Measurements from ENCODE around the gene KRTAP20-1.

The KRTAP20-1 gene

DNA sequence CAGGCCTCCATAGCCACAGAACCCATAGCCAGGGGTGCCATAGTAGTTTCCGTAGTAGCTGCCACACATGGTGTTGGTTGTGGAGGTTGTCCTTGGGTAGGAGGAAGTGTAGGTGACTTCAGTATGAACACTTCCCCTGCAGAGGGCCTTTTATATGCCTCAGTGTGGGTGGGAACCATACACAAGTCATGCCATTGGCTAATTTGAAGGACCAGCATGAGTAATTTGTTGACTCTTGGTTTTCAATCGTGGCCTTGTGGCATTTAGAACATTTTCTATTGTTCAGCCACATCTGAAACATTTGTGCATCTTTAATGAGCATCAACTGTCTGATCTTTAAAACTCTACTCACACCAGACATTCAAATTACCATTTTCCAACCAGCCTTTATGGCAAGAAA lies 2.4 kb upstream of the KRTAP20-1 start, which contains the start of gene KRTAP6-1:
KRTAP6-1 (minus strand) TSS at position 95 of the 400 bp plus-strand sequence; CDS start at position 69, 26 bp downstream.
- no peak within 1 kb of the TSS for H3K4me3 Mint-ChIP-seq
- H3K27ac Mint-ChIP-seq, result no peak within 1 kb of the TSS
- H3K9me3 Mint-ChIP-seq, result peaks cover 17% of the 10 kb centered on the region
- no peaks in the 10 kb centered on the region for H3K4me1 Mint-ChIP-seq
- H3K36me3 Mint-ChIP-seq (ENCODE audit: low read depth), result no peaks in the 10 kb centered on the region
- peaks cover 4% of the 10 kb centered on the region for H3K27me3 Mint-ChIP-seq (ENCODE audit: low read depth, poor library complexity)
- DNase-seq, result no peak
- TF ChIP-seq, protein P1, sequence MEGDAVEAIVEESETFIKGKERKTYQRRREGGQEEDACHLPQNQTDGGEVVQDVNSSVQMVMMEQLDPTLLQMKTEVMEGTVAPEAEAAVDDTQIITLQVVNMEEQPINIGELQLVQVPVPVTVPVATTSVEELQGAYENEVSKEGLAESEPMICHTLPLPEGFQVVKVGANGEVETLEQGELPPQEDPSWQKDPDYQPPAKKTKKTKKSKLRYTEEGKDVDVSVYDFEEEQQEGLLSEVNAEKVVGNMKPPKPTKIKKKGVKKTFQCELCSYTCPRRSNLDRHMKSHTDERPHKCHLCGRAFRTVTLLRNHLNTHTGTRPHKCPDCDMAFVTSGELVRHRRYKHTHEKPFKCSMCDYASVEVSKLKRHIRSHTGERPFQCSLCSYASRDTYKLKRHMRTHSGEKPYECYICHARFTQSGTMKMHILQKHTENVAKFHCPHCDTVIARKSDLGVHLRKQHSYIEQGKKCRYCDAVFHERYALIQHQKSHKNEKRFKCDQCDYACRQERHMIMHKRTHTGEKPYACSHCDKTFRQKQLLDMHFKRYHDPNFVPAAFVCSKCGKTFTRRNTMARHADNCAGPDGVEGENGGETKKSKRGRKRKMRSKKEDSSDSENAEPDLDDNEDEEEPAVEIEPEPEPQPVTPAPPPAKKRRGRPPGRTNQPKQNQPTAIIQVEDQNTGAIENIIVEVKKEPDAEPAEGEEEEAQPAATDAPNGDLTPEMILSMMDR (IDR thresholded peaks at IDR 0.05), result no peak

DNA sequence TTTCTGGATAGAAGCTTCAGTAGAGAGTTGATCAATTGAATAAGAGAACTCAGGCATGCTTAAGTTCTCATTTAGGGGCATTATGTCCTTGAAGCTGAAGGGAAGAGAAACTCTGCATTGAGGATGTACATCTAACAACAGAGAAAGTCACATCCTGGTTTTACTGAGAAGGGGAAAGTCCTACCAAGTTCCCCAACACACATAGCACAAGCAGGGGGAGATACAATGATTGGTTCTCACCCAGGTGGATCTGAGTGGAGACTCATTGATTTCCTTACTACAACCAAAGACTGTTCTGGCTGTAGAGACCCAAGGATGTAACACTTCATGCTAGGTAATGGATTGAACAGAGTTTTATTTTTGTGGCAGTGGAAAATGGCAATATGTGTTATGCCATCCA lies 1.0 kb upstream of the KRTAP20-1 start:
- H3K4me1 Mint-ChIP-seq, result no peaks in the 10 kb centered on the region
- H3K9me3 Mint-ChIP-seq, result peaks cover 17% of the 10 kb centered on the region
- H3K27me3 Mint-ChIP-seq (ENCODE audit: low read depth, poor library complexity), result peaks cover 2% of the 10 kb centered on the region

DNA sequence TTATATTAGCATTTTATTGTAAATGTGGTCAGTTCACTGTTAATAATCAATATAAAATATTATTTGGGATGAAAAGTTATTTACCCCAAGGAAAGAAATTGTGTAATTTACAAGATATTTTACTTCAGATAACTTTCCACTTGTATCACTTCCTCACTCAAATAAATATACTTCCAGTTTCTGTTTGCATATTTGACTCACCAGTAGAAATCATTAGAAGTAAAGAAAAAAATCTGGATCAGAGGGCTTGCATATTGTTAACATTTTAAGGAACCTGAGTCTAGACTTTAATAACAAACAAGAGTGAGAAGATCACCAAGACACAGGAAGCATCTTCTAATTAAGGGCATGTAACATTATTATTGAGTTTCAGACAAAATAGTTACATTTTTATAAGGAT lies 3.9 kb downstream of the KRTAP20-1 start:
- no peaks in the 10 kb centered on the region for H3K4me1 Mint-ChIP-seq
- no peak overlapping the region for H3K4me3 Mint-ChIP-seq
- no peak overlapping the region for H3K27ac Mint-ChIP-seq
- no peak for DNase-seq
- H3K9me3 Mint-ChIP-seq, result peaks cover 17% of the 10 kb centered on the region
- H3K36me3 Mint-ChIP-seq (ENCODE audit: low read depth), result no peaks in the 10 kb centered on the region
- TF ChIP-seq, protein P1 (IDR thresholded peaks at IDR 0.05), result no peak
- no peaks in the 10 kb centered on the region for H3K27me3 Mint-ChIP-seq (ENCODE audit: low read depth, poor library complexity)

More for the DNA sequence above, 1.0 kb upstream of the KRTAP20-1 start:
- H3K4me3 Mint-ChIP-seq, result no peak overlapping the region
- no peak overlapping the region for H3K27ac Mint-ChIP-seq
- TF ChIP-seq, protein P1 (IDR thresholded peaks at IDR 0.05), result no peak
- DNase-seq, result no peak
- H3K36me3 Mint-ChIP-seq (ENCODE audit: low read depth), result no peaks in the 10 kb centered on the region

DNA sequence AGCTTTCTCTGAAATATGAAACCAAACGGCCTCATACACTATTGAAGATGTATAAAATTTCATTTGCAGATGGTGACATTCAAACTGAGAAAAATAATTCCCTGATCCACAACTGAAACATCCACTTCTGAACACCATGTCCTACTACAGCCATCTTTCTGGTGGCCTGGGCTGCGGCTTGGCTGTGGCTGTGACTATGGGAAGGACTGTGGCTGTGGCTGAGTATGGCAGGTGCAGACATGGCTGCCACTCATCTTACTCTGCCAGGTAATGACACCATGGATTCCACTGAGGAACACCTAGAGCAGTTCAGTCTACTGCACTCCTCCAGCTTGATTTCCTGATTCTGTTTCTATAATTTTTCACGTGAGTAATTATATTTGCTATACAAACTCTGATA lies 4.3 kb downstream of the KRTAP20-1 start, which contains the start of gene KRTAP20-4:
KRTAP20-4 (plus strand) TSS at position 106 of the 400 bp plus-strand sequence.
- TF ChIP-seq, protein P1 (IDR thresholded peaks at IDR 0.05), result no peak
- no peaks in the 10 kb centered on the region for H3K36me3 Mint-ChIP-seq (ENCODE audit: low read depth)
- no peak for DNase-seq
- no peaks in the 10 kb centered on the region for H3K27me3 Mint-ChIP-seq (ENCODE audit: low read depth, poor library complexity)
- H3K27ac Mint-ChIP-seq, result no peak within 1 kb of the TSS
- H3K4me1 Mint-ChIP-seq, result no peaks in the 10 kb centered on the region
- H3K9me3 Mint-ChIP-seq, result peaks cover 22% of the 10 kb centered on the region
- no peak within 1 kb of the TSS for H3K4me3 Mint-ChIP-seq

DNA sequence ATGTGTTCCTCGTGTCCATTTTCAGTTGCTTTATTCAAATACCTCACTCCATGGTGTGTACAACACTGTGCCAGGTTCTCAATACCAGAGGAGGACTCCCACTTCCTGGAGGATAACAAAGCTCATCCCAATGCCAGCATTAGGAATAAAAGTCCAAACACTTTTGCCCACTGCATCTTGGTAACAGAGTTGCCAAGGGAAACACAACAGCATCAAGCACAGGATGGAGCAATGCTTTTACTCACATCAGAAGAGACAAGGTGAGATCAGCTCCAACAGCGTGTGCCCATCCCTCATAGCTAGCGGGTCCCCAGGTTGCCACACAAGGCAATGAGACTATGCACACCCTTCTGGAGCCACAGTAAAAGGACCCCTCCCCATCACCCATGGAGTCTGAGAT lies 7.1 kb downstream of the KRTAP20-1 start:
- Mint-ChIP-seq H3K4me1 (no peaks in the 10 kb centered on the region), H3K27me3 (ENCODE audit: low read depth, poor library complexity) (no peaks in the 10 kb centered on the region), H3K4me3 (no peak overlapping the region), H3K9me3 (peaks cover 34% of the 10 kb centered on the region), H3K36me3 (ENCODE audit: low read depth) (no peaks in the 10 kb centered on the region), H3K27ac (no peak overlapping the region)
- TF ChIP-seq, protein P1 (IDR thresholded peaks at IDR 0.05), result no peak
- DNase-seq, result no peak

DNA sequence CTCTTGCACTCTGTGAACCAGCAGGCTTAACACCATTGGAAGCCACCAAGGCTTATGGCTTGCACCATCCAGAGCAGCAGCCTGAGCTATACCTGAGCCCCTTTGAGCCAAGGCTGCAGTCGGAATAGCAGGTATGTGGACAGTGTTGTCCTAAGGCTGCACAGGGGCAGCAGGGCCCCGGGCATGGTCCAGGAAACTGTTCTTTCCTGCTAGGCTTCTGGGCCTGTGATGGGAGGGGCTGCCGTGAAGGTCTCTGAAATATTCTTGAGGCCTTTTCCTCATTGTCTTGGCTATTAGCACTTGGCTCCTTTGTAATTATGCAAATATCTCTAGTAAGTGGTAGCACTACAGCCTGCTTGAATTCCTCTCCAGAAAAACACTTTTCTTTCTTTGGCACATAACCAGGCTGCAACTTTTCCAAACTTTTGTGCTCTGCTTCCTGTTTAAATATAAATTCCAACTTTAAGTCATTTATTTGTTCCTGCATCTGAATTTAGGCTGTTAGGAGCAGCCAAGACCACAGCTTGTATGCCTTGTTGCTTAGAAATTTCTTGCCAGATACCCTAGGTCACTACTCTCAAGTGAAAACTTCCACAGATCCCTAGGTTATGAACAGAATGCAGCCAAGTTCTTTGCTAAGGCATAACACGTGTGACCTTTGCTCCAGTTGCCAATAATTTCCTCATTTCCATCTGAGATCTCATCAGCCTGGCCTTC lies 9.4 kb downstream of the KRTAP20-1 start:
- H3K4me3 Mint-ChIP-seq, result no peak overlapping the region
- no peak for DNase-seq
- H3K9me3 Mint-ChIP-seq, result peaks cover 34% of the 10 kb centered on the region
- no peaks in the 10 kb centered on the region for H3K4me1 Mint-ChIP-seq
- TF ChIP-seq, protein P1 (IDR thresholded peaks at IDR 0.05), result no peak
- no peaks in the 10 kb centered on the region for H3K36me3 Mint-ChIP-seq (ENCODE audit: low read depth)
- no peak overlapping the region for H3K27ac Mint-ChIP-seq
- no peaks in the 10 kb centered on the region for H3K27me3 Mint-ChIP-seq (ENCODE audit: low read depth, poor library complexity)
